GM23338 (cell line): ENCODE measurements around the gene LLPH. TPM values are rescaled to one million over a fixed set of nuclear protein-coding genes. Genes with fewer than 3 reads are reported as not detected.

Experiments used
- ATAC-seq: fragments of 200-7000 bp; cut with Tn5 transposase; 3 replicates; pipeline ENCODE4 v1.9.1; 2020
- DNase-seq: peaks from one replicate; pipeline ENCODE4 v3.0.0-alpha.2; 2015; ENCODE audit warnings: low spot score
- H2AFZ ChIP-seq: fragments of 200-600 bp; sonication (generic); 2 replicates; pipeline ENCODE4 v1.8.0; 2016; ENCODE audit warnings: antibody characterized with exemption, mild to moderate bottlenecking, moderate library complexity
- H3F3A ChIP-seq: fragments of 200-600 bp; sonication (generic); replicated peaks from 2 replicates; pipeline ENCODE4 v1.8.0; 2017; ENCODE audit warnings: antibody characterized with exemption, mixed run types, low read depth
- H3K27ac ChIP-seq: fragments of 200-600 bp; sonication (generic); 2 replicates; pipeline ENCODE4 v1.6.1; 2016; ENCODE audit warnings: low read depth
- H3K27me3 ChIP-seq: fragments of 200-600 bp; sonication (generic); 2 replicates; pipeline ENCODE4 v1.8.0; 2016; ENCODE audit warnings: mild to moderate bottlenecking, mixed run types, moderate library complexity; ENCODE audit not compliant: insufficient read depth
- H3K36me3 ChIP-seq: fragments of 200-600 bp; sonication (generic); 2 replicates; pipeline ENCODE4 v1.8.0; 2016; ENCODE audit warnings: mild to moderate bottlenecking; ENCODE audit not compliant: insufficient read depth
- H3K4me1 ChIP-seq: fragments of 200-600 bp; sonication (generic); 2 replicates; pipeline ENCODE4 v1.8.0; 2016; ENCODE audit warnings: mild to moderate bottlenecking, moderate library complexity; ENCODE audit not compliant: insufficient read depth
- H3K4me2 ChIP-seq: fragments of 200-600 bp; sonication (generic); 2 replicates; pipeline ENCODE4 v1.7.1; 2017; ENCODE audit warnings: mixed run types
- H3K4me3 ChIP-seq: fragments of 200-600 bp; sonication (generic); 2 replicates; pipeline ENCODE4 v1.6.1; 2016; ENCODE audit warnings: mixed run types
- H3K79me2 ChIP-seq: fragments of 200-600 bp; sonication (generic); replicated peaks from 2 replicates; pipeline ENCODE4 v1.8.0; 2017; ENCODE audit warnings: mild to moderate bottlenecking; ENCODE audit not compliant: insufficient read depth
- H3K9me2 ChIP-seq: fragments of 200-600 bp; sonication (generic); 2 replicates; pipeline ENCODE4 v1.8.0; 2017; ENCODE audit not compliant: insufficient read depth
- H4K20me1 ChIP-seq: fragments of 200-600 bp; sonication (generic); replicated peaks from 2 replicates; pipeline ENCODE4 v1.8.0; 2017; ENCODE audit warnings: mild to moderate bottlenecking; ENCODE audit not compliant: insufficient read depth
- H3K27ac Mint-ChIP-seq: 2 replicates; pipeline ENCODE4 v1.8.0; 2020; ENCODE audit warnings: inconsistent platforms, mild to moderate bottlenecking, moderate library complexity, mixed read lengths
- H3K27me3 Mint-ChIP-seq: 3 replicates; pipeline ENCODE4 v1.8.0; 2022; ENCODE audit warnings: low read depth, mild to moderate bottlenecking, moderate library complexity, mixed read lengths, inconsistent platforms; ENCODE audit not compliant: insufficient read depth, poor library complexity
- H3K36me3 Mint-ChIP-seq: 3 replicates; pipeline ENCODE4 v1.8.0; 2021; ENCODE audit warnings: low read depth, mild to moderate bottlenecking, inconsistent platforms, moderate library complexity, mixed read lengths
- H3K4me1 Mint-ChIP-seq: 3 replicates; pipeline ENCODE4 v1.8.0; 2020; ENCODE audit warnings: mild to moderate bottlenecking, inconsistent platforms, mixed read lengths
- H3K4me3 Mint-ChIP-seq: 3 replicates; pipeline ENCODE4 v1.8.0; 2021; ENCODE audit warnings: moderate library complexity, mild to moderate bottlenecking, inconsistent platforms, mixed read lengths
- H3K9me3 Mint-ChIP-seq: 3 replicates; pipeline ENCODE4 v1.8.0; 2020; ENCODE audit warnings: moderate library complexity, mild to moderate bottlenecking, inconsistent platforms, mixed read lengths
- EZH2 ChIP-seq: fragments of 200-600 bp; sonication (generic); IDR thresholded peaks from one replicate; pipeline ENCODE4 v1.8.0; 2017; ENCODE audit warnings: antibody characterized with exemption, mild to moderate bottlenecking, low read depth; ENCODE audit not compliant: unreplicated experiment
- EZH2phosphoT487 ChIP-seq: fragments of 200-600 bp; sonication (generic); IDR thresholded peaks from one replicate; pipeline ENCODE4 v1.8.1; 2018; ENCODE audit warnings: antibody characterized with exemption; ENCODE audit not compliant: unreplicated experiment
- JUNB ChIP-seq: IDR thresholded peaks from one replicate; pipeline ENCODE4 v1.6.1; 2016; ENCODE audit warnings: antibody characterized with exemption; ENCODE audit not compliant: unreplicated experiment
- STAT1 ChIP-seq: IDR thresholded peaks from one replicate; pipeline ENCODE4 v1.6.1; 2016; ENCODE audit warnings: antibody characterized with exemption; ENCODE audit not compliant: unreplicated experiment
- ZNF114 ChIP-seq: fragments of 250-450 bp; sonication (Bioruptor Pico); IDR thresholded peaks from 2 replicates; pipeline ENCODE4 v1.5.0; 2020; ENCODE audit warnings: mild to moderate bottlenecking, moderate library complexity
- ZNF331 ChIP-seq: fragments of 250-450 bp; sonication (Bioruptor Pico); IDR thresholded peaks from 2 replicates; pipeline ENCODE4 v1.5.0; 2020; ENCODE audit warnings: low read depth, mild to moderate bottlenecking, moderate library complexity
- polyA plus RNA-seq: library from polyadenylated mRNA; unstranded; fragments of >200 nt; fragmentation: Nextera tagmentation; extraction: Ambion mirVana; gene quantifications from 2 replicates; pipeline ENCODE4 v1.2.1, GENCODE V29; 2016
- total RNA-seq: library from RNA; depleted of rRNA; stranded (reverse); fragments of >200 nt; shearing (Covaris generic); gene quantifications from 2 replicates; pipeline ENCODE4 v1.2.3, GENCODE V29; 2014
- TF ChIP-seq, protein P1 (sequence below): fragments of 250-450 bp; sonication (Bioruptor Pico); IDR thresholded peaks from 2 replicates; pipeline ENCODE4 v1.5.0; 2020; ENCODE audit warnings: mild to moderate bottlenecking, moderate library complexity
- TF ChIP-seq, protein P2 (sequence below), 2 experiments: fragments of 200-600 bp in 1 of 2; sonication (generic) in 1 of 2; conservative IDR thresholded peaks; 2 replicates each; pipeline versions ENCODE4 v1.5.1 to v1.6.1; 2016 to 2017; ENCODE audit warnings: antibody characterized with exemption in 2 of 2, low read depth in 2 of 2, mild to moderate bottlenecking in 2 of 2, moderate library complexity in 1 of 2
- TF ChIP-seq, protein P3 (sequence below): IDR thresholded peaks from one replicate; pipeline ENCODE4 v1.6.1; 2018; ENCODE audit warnings: antibody characterized with exemption; ENCODE audit not compliant: unreplicated experiment

LLPH gene
- total and polyA plus RNA-seq, 2 experiments from 2014 or later, result 10.7 to 56.6 TPM

DNA sequence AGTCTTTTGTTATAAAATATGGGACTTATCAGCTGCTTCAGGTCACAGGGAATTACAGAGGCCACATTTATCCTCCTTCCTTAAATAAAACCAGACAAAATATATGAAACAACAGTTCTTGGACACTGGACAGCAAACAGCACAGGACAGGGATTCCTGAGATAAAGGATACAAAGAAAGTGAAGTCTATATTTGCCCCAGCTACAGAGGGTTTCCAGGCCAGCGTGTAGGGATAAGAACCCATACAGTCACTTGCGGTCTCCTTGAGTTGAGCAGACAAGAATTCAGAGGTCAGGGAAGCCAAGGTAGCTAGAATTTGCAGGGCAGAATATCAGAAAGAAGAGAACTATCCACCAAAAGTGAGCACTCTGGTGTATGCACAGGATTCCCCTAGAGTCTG, 8.8 kb upstream of the LLPH start (continued):
- TF ChIP-seq, protein P1, sequence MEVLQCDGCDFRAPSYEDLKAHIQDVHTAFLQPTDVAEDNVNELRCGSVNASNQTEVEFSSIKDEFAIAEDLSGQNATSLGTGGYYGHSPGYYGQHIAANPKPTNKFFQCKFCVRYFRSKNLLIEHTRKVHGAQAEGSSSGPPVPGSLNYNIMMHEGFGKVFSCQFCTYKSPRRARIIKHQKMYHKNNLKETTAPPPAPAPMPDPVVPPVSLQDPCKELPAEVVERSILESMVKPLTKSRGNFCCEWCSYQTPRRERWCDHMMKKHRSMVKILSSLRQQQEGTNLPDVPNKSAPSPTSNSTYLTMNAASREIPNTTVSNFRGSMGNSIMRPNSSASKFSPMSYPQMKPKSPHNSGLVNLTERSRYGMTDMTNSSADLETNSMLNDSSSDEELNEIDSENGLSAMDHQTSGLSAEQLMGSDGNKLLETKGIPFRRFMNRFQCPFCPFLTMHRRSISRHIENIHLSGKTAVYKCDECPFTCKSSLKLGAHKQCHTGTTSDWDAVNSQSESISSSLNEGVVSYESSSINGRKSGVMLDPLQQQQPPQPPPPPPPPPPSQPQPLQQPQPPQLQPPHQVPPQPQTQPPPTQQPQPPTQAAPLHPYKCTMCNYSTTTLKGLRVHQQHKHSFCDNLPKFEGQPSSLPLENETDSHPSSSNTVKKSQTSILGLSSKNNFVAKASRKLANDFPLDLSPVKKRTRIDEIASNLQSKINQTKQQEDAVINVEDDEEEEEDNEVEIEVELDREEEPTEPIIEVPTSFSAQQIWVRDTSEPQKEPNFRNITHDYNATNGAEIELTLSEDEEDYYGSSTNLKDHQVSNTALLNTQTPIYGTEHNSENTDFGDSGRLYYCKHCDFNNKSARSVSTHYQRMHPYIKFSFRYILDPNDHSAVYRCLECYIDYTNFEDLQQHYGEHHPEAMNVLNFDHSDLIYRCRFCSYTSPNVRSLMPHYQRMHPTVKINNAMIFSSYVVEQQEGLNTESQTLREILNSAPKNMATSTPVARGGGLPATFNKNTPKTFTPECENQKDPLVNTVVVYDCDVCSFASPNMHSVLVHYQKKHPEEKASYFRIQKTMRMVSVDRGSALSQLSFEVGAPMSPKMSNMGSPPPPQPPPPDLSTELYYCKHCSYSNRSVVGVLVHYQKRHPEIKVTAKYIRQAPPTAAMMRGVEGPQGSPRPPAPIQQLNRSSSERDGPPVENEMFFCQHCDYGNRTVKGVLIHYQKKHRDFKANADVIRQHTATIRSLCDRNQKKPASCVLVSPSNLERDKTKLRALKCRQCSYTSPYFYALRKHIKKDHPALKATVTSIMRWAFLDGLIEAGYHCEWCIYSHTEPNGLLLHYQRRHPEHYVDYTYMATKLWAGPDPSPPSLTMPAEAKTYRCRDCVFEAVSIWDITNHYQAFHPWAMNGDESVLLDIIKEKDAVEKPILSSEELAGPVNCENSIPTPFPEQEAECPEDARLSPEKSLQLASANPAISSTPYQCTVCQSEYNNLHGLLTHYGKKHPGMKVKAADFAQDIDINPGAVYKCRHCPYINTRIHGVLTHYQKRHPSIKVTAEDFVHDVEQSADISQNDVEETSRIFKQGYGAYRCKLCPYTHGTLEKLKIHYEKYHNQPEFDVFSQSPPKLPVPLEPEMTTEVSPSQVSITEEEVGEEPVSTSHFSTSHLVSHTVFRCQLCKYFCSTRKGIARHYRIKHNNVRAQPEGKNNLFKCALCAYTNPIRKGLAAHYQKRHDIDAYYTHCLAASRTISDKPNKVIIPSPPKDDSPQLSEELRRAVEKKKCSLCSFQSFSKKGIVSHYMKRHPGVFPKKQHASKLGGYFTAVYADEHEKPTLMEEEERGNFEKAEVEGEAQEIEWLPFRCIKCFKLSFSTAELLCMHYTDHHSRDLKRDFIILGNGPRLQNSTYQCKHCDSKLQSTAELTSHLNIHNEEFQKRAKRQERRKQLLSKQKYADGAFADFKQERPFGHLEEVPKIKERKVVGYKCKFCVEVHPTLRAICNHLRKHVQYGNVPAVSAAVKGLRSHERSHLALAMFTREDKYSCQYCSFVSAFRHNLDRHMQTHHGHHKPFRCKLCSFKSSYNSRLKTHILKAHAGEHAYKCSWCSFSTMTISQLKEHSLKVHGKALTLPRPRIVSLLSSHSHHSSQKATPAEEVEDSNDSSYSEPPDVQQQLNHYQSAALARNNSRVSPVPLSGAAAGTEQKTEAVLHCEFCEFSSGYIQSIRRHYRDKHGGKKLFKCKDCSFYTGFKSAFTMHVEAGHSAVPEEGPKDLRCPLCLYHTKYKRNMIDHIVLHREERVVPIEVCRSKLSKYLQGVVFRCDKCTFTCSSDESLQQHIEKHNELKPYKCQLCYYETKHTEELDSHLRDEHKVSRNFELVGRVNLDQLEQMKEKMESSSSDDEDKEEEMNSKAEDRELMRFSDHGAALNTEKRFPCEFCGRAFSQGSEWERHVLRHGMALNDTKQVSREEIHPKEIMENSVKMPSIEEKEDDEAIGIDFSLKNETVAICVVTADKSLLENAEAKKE (CRISPR knock-in tag), result no peak
- no peak for TF ChIP-seq EZH2phosphoT487
- no peak for TF ChIP-seq EZH2
- TF ChIP-seq, protein P2, sequence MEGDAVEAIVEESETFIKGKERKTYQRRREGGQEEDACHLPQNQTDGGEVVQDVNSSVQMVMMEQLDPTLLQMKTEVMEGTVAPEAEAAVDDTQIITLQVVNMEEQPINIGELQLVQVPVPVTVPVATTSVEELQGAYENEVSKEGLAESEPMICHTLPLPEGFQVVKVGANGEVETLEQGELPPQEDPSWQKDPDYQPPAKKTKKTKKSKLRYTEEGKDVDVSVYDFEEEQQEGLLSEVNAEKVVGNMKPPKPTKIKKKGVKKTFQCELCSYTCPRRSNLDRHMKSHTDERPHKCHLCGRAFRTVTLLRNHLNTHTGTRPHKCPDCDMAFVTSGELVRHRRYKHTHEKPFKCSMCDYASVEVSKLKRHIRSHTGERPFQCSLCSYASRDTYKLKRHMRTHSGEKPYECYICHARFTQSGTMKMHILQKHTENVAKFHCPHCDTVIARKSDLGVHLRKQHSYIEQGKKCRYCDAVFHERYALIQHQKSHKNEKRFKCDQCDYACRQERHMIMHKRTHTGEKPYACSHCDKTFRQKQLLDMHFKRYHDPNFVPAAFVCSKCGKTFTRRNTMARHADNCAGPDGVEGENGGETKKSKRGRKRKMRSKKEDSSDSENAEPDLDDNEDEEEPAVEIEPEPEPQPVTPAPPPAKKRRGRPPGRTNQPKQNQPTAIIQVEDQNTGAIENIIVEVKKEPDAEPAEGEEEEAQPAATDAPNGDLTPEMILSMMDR (conservative IDR thresholded peaks at IDR 0.05; ENCODE audit: low read depth in 2 of 2), result no peak
- no peak for TF ChIP-seq STAT1

DNA sequence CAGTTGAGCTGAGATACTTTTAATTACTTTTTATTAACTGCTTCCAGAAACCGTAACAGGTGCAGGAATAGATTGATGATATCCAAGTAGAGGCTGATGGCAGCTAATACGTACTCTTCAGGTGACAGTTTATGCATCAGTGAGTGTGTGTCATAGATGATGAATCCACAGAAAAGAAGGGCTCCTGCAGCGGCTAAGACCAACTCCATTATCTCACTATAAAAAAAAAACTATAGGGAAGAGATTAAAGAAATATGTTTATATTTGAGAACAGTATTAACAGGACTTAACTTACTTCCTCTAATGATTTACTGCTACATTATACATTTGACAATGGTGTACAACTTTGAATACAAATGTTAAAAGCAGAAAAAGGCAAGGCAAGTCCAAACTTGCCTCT, 7.4 kb upstream of the LLPH start:
- Histone ChIP-seq H3K9me2 (no peaks in the 10 kb centered on the region), H3K27me3 (no peaks in the 10 kb centered on the region), H3K4me3 (no peak overlapping the region), H3F3A (no peaks in the 10 kb centered on the region), H3K4me1 (no peaks in the 10 kb centered on the region), H3K79me2 (no peaks in the 10 kb centered on the region), H2AFZ (no peak overlapping the region), H3K36me3 (peaks cover 13% of the 10 kb centered on the region; the same call in 1 of the 2 replicates), H4K20me1 (no peaks in the 10 kb centered on the region), H3K27ac (no peak overlapping the region), H3K4me2 (no peak overlapping the region)
- DNase-seq (no peak), ATAC-seq (no peak)
- Mint-ChIP-seq H3K36me3 (peaks cover 73% of the 10 kb centered on the region), H3K4me1 (no peaks in the 10 kb centered on the region), H3K9me3 (peaks cover 43% of the 10 kb centered on the region), H3K4me3 (no peak overlapping the region), H3K27me3 (peaks cover 2% of the 10 kb centered on the region), H3K27ac (no peak overlapping the region)
- no peak for TF ChIP-seq ZNF114 (CRISPR knock-in tag)
- TF ChIP-seq, protein P3, sequence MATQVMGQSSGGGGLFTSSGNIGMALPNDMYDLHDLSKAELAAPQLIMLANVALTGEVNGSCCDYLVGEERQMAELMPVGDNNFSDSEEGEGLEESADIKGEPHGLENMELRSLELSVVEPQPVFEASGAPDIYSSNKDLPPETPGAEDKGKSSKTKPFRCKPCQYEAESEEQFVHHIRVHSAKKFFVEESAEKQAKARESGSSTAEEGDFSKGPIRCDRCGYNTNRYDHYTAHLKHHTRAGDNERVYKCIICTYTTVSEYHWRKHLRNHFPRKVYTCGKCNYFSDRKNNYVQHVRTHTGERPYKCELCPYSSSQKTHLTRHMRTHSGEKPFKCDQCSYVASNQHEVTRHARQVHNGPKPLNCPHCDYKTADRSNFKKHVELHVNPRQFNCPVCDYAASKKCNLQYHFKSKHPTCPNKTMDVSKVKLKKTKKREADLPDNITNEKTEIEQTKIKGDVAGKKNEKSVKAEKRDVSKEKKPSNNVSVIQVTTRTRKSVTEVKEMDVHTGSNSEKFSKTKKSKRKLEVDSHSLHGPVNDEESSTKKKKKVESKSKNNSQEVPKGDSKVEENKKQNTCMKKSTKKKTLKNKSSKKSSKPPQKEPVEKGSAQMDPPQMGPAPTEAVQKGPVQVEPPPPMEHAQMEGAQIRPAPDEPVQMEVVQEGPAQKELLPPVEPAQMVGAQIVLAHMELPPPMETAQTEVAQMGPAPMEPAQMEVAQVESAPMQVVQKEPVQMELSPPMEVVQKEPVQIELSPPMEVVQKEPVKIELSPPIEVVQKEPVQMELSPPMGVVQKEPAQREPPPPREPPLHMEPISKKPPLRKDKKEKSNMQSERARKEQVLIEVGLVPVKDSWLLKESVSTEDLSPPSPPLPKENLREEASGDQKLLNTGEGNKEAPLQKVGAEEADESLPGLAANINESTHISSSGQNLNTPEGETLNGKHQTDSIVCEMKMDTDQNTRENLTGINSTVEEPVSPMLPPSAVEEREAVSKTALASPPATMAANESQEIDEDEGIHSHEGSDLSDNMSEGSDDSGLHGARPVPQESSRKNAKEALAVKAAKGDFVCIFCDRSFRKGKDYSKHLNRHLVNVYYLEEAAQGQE, result no peak
- no peak for TF ChIP-seq STAT1
- TF ChIP-seq, protein P2 (conservative IDR thresholded peaks at IDR 0.05; ENCODE audit: low read depth in 2 of 2), result no peak
- no peak for TF ChIP-seq JUNB
- no peak for TF ChIP-seq ZNF331
